ENCODE data around the gene MAP3K13. TPM values are rescaled to one million over a fixed set of nuclear protein-coding genes. Genes with fewer than 3 reads are reported as not detected.
"Not testable (repeated sequence)": the region's sequence is repeated elsewhere in the genome, so short reads cannot be mapped to it uniquely, and the experiment has no call there.

MAP3K13 gene
- total RNA-seq, 1 donor from 2014 or later = 26.4 TPM

DNA sequence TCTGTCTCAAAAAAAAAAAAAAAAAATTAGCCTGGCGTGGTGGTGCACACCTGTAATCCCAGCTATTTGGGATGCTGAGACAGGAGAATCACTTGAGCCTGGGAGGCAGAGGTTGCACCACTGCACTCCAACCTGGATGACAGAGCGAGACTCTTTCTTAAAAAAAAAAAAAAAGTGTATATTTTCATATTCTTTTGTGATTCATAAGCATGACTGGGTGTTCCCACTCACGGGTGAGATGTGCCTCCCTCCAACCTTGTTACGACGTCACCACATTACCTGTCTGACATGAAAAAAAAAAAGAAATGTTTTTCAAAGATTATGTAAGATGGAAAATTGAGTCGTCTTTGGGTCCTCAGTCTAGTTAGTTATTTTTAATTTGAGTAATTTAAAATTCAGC is 79.1 kb downstream of the MAP3K13 start:
- no peaks in the 10 kb centered on the region for H3K9me3 Mint-ChIP-seq (ENCODE audit: unreplicated experiment)
- H3K27ac Mint-ChIP-seq (ENCODE audit: unreplicated experiment) = no peak overlapping the region
- H3K4me3 Mint-ChIP-seq (ENCODE audit: unreplicated experiment) = no peak overlapping the region
- H3K4me1 Mint-ChIP-seq (ENCODE audit: unreplicated experiment) = no peaks in the 10 kb centered on the region
- TF ChIP-seq, protein P1, sequence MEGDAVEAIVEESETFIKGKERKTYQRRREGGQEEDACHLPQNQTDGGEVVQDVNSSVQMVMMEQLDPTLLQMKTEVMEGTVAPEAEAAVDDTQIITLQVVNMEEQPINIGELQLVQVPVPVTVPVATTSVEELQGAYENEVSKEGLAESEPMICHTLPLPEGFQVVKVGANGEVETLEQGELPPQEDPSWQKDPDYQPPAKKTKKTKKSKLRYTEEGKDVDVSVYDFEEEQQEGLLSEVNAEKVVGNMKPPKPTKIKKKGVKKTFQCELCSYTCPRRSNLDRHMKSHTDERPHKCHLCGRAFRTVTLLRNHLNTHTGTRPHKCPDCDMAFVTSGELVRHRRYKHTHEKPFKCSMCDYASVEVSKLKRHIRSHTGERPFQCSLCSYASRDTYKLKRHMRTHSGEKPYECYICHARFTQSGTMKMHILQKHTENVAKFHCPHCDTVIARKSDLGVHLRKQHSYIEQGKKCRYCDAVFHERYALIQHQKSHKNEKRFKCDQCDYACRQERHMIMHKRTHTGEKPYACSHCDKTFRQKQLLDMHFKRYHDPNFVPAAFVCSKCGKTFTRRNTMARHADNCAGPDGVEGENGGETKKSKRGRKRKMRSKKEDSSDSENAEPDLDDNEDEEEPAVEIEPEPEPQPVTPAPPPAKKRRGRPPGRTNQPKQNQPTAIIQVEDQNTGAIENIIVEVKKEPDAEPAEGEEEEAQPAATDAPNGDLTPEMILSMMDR (IDR thresholded peaks at IDR 0.05; ENCODE audit: unreplicated experiment) = no peak
- no peaks in the 10 kb centered on the region for H3K27me3 Mint-ChIP-seq (ENCODE audit: unreplicated experiment)
- no peak for DNase-seq (ENCODE audit: low spot score)
- no peaks in the 10 kb centered on the region for H3K36me3 Mint-ChIP-seq (ENCODE audit: low read depth, unreplicated experiment)

DNA sequence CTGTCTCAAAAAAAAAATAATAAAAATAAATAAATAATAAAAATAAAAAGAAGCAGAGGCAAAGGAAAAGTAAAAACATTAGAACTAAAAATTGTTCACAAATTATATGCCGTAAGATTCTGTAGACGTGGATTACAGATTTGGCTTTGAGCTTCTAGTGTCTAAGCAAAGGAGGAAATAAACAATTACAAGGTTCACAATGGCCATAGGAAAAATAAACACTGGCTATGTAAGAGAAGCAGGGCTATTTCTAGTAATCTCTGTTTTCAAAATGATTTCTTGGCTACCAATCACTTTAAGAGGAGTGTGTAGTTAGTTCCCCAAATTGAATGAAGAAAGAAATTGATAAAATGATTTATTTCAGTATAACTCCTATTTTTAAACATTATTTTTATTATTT is 81.4 kb downstream of the MAP3K13 start:
- no peaks in the 10 kb centered on the region for H3K36me3 Mint-ChIP-seq (ENCODE audit: low read depth, unreplicated experiment)
- no peak overlapping the region for H3K27ac Mint-ChIP-seq (ENCODE audit: unreplicated experiment)
- DNase-seq (ENCODE audit: low spot score) = no peak
- H3K4me1 Mint-ChIP-seq (ENCODE audit: unreplicated experiment) = no peaks in the 10 kb centered on the region
- H3K4me3 Mint-ChIP-seq (ENCODE audit: unreplicated experiment) = no peak overlapping the region
- no peaks in the 10 kb centered on the region for H3K27me3 Mint-ChIP-seq (ENCODE audit: unreplicated experiment)
- TF ChIP-seq, protein P1 (IDR thresholded peaks at IDR 0.05; ENCODE audit: unreplicated experiment) = no peak
- H3K9me3 Mint-ChIP-seq (ENCODE audit: unreplicated experiment) = no peaks in the 10 kb centered on the region

DNA sequence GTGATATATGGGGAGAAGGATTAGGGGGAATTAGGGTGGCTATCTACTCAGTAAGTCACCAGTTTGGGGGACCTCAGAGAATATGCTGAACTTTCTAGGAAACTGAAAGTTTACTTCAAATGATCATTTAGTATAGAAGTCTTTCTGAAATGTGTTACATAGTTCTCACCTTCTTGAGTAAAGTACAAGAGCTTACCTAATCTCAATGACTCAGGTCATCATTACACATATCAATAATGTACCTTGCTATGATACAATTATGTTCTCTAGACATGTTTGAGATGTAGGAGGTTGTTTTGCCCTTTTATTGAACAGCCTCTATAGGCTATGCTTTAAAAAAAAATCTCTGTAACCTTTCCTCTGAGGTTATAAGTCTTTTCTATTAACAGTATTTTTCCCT is 85.2 kb downstream of the MAP3K13 start:
- Mint-ChIP-seq H3K27ac (ENCODE audit: unreplicated experiment) (no peak overlapping the region), H3K4me1 (ENCODE audit: unreplicated experiment) (no peaks in the 10 kb centered on the region), H3K36me3 (ENCODE audit: low read depth, unreplicated experiment) (peaks cover 7% of the 10 kb centered on the region), H3K27me3 (ENCODE audit: unreplicated experiment) (no peaks in the 10 kb centered on the region), H3K4me3 (ENCODE audit: unreplicated experiment) (no peak overlapping the region), H3K9me3 (ENCODE audit: unreplicated experiment) (no peaks in the 10 kb centered on the region)
- TF ChIP-seq, protein P1 (IDR thresholded peaks at IDR 0.05; ENCODE audit: unreplicated experiment) = no peak
- no peak for DNase-seq (ENCODE audit: low spot score)

DNA sequence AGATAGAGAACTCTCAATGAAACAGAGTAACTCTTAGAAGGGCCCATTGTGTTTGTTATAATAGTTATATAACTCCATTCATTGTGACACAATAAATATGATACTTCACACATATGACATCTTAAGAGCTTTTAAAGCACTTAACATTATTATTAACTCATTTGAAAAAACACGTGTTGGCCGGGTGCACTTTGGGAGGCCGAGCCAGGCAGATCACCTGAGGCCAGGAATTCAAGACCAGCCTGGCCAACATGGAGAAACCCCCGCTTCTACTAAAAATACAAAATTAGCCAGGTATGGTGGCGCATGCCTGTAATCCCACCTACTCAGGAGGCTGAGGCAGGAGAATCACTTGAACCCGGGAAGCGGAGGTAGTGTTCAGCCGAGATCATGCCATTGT is 88.5 kb downstream of the MAP3K13 start:
- not testable (repeated sequence) for H3K9me3 Mint-ChIP-seq (ENCODE audit: unreplicated experiment); H3K36me3 Mint-ChIP-seq (ENCODE audit: low read depth, unreplicated experiment); DNase-seq (ENCODE audit: low spot score); H3K4me1 Mint-ChIP-seq (ENCODE audit: unreplicated experiment); H3K4me3 Mint-ChIP-seq (ENCODE audit: unreplicated experiment); H3K27me3 Mint-ChIP-seq (ENCODE audit: unreplicated experiment); H3K27ac Mint-ChIP-seq (ENCODE audit: unreplicated experiment)

DNA sequence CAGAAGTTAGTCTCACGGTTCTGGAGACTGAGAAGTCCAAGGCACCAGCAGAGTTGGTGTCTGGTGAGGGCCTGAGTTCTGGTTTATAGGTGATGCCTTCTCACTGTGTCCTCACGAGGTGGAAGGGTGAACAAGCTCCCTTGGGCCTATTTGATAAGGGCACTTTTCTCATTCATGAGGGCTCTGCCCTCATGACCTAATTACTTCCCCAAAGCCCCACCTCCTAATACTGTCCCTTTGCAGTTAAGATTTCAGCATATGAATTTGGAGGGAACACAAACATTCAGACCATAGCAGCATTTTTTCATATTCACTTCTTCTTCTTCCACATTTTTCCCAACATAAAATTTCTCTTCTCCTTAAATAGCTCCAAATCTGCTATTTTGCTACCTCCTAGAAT is 94.4 kb downstream of the MAP3K13 start:
- TF ChIP-seq, protein P1 (IDR thresholded peaks at IDR 0.05; ENCODE audit: unreplicated experiment) = no peak
- no peaks in the 10 kb centered on the region for H3K27me3 Mint-ChIP-seq (ENCODE audit: unreplicated experiment)
- no peak overlapping the region for H3K27ac Mint-ChIP-seq (ENCODE audit: unreplicated experiment)
- peaks cover 14% of the 10 kb centered on the region for H3K36me3 Mint-ChIP-seq (ENCODE audit: low read depth, unreplicated experiment)
- DNase-seq (ENCODE audit: low spot score) = no peak
- H3K4me1 Mint-ChIP-seq (ENCODE audit: unreplicated experiment) = no peaks in the 10 kb centered on the region
- H3K4me3 Mint-ChIP-seq (ENCODE audit: unreplicated experiment) = no peak overlapping the region
- H3K9me3 Mint-ChIP-seq (ENCODE audit: unreplicated experiment) = no peaks in the 10 kb centered on the region

DNA sequence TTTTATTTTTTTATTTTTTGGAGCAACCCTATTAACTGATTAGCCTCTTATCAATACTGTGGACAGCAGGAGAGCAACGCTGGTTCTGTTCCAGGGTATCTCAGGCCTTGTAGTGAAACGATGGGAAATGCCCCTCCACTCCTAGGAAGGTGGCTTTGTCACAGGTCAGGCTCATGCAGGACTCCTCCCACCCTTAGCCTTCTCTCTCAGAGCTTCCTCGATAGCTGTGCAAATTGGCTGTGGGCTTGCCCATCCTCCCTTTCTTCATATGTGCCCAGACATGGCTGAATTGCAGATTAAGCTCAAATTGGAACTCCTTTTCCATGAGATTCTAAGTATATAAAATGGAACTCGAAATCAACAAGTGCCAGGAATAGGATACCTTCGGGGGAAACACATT is 97.4 kb downstream of the MAP3K13 start:
- TF ChIP-seq, protein P1 (IDR thresholded peaks at IDR 0.05; ENCODE audit: unreplicated experiment) = no peak
- H3K36me3 Mint-ChIP-seq (ENCODE audit: low read depth, unreplicated experiment) = peaks cover 5% of the 10 kb centered on the region

More for the DNA sequence above, 97.4 kb downstream of the MAP3K13 start:
- no peaks in the 10 kb centered on the region for H3K27me3 Mint-ChIP-seq (ENCODE audit: unreplicated experiment)
- no peak for DNase-seq (ENCODE audit: low spot score)
- no peaks in the 10 kb centered on the region for H3K9me3 Mint-ChIP-seq (ENCODE audit: unreplicated experiment)
- no peak overlapping the region for H3K27ac Mint-ChIP-seq (ENCODE audit: unreplicated experiment)
- H3K4me1 Mint-ChIP-seq (ENCODE audit: unreplicated experiment) = no peaks in the 10 kb centered on the region
- no peak overlapping the region for H3K4me3 Mint-ChIP-seq (ENCODE audit: unreplicated experiment)
